Measurements from ENCODE around the gene OR51E2.

- TF ChIP-seq CTCF (IDR thresholded peaks at IDR 0.05) (no peak), POLR2A (IDR thresholded peaks at IDR 0.05) (no peak), POLR2AphosphoS5 (IDR thresholded peaks at IDR 0.05) (no peak)
These were observed 25.9 kb downstream of the OR51E2 start for GRCh38 chr11:4671741-4672140.
